SK-MEL-5 (cell line): ENCODE results near the gene MAX. TPM values are rescaled to one million over a fixed set of nuclear protein-coding genes. Genes with fewer than 3 reads are reported as not detected.
"Not testable (repeated sequence)": the region's sequence is repeated elsewhere in the genome, so short reads cannot be mapped to it uniquely, and the experiment has no call there.

Experiments used
- DNase-seq: peaks from one replicate; pipeline ENCODE4 v3.0.0-alpha.2; 2016; ENCODE audit warnings: low read depth, low spot score
- in situ Hi-C: cut with HindIII; loops from 2 replicates; pipeline ENCODE4 v1.10.0; 2016; ENCODE audit warnings: low sequenced_read_pairs, high pct_unique_total_duplicates, low pct_unique_long_range_greater_than_20kb
- total RNA-seq: library from RNA; depleted of rRNA; stranded (reverse); fragments of >200 nt; shearing (Covaris generic); gene quantifications from 2 replicates; pipeline ENCODE4 v1.2.3, GENCODE V29; 2014

MAX gene
- total RNA-seq, 1 experiment from 2014 or later: 73.3 TPM

DNA sequence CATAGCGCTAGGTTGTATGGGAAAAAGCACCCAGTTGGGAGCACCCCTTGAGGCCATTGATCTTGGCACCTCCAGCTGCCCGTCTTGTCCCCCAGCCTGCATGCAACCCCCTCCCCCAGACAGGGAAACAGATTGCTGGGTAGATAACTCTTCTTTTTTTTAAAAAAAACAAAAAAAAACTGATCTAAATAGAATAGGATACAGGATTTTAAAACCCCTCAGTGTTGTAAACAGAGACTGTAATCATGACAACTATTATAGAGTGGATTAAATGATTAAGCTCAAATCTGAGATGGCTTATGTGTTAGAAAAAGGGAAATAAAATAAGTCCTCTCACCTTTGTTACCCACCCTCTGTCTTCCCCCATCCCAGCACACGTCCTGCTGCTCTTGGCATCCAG lies 48.9 kb downstream of the MAX start:
- DNase-seq: no peak
- in situ Hi-C loops: no loop called here

GRCh38 chr14:65052832-65053231 lies 49.5 kb downstream of the MAX start:
- no peak for DNase-seq
- in situ Hi-C loops: no loop called here

GRCh38 chr14:65045709-65046108 lies 56.6 kb downstream of the MAX start:
- in situ Hi-C loops: no loop called here
- no peak for DNase-seq

- no peak for DNase-seq
- in situ Hi-C loops: no loop called here
Observed at GRCh38 chr14:65045006-65045405, 57.3 kb downstream of the MAX start.

GRCh38 chr14:65044596-65044959 lies 57.7 kb downstream of the MAX start:
- in situ Hi-C loops: no loop called here
- DNase-seq: no peak

GRCh38 chr14:65043893-65044595 lies 58.3 kb downstream of the MAX start:
- no peak for DNase-seq

DNA sequence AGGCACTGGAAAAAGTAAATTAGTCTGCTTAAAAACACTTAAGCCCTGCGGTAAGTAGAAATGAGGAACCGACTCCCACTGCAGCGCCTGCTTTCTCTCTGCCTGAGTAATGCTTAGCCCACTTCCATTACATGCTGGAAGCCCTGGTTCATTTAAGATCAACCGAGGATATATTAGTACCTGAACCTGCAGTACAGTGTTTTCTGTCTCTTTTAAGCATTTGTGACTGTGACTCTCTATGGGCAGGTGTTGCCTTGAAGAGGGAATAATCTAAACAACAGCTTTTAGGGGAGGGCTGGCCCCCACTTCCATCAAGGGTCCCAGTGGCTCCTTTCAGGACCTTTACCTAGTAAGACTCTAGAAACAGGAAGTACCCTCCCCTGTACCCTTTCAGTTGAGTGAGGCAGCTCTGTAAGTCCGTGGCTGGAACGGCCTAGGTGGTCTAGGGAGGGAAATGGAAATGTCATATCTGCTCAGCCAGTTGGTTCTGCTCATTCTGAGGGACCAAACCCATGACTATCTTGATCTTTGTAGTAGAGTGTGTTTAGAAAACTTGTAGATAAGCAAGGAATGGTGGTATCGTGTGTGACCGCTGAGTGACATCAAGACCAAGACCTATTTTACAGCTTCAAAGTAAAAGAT lies 59.5 kb downstream of the MAX start:
- no peak for DNase-seq
- in situ Hi-C loops: no loop called here

More at GRCh38 chr14:65043893-65044595, 58.3 kb downstream of the MAX start:
- in situ Hi-C loops: no loop called here

DNA sequence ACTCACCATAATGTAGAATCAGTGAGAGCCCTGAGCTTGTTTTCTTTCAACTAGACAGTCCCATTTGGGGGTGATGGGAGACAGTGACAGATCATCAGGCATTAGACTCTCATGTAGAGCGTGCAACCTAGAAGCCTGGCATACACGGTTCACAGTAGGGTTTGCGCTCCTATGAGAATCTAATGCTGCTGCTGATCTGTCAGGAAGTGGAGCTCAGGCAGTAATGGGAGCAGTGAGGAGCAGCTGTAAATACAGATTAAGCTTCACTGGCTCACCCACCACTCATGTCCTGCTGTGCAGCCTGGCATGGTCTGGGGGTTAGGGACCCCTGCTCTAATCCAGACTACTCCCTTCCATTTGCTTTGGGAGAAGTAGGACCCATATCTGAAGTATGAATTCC lies 60.0 kb downstream of the MAX start:
- no peak for DNase-seq
- in situ Hi-C loops: no loop called here

DNA sequence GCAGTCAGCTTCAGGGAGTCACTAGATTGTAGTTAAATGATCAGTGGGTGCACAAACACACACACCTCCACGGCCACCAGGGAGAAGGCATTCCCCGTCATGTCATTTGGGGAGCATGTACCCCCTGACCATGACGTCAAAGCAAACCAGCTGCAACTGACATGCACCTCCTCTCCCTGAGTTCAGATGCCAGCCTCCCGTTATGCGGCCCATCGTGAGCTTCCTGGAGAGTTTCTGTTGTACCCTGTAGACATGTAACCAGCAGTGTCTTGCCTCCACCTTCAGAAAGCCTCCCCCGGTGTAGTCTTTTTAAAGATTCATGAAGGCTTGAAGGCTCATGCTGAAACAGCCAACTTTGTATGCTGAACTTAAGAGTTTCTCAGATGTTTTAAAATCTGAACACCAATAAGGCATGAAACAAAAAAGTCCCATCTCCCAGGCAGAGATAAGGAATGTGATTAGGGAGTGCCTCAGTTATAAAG lies 60.8 kb downstream of the MAX start:
- in situ Hi-C loops: no loop called here

GRCh38 chr14:65040666-65041433 lies 61.5 kb downstream of the MAX start:
- in situ Hi-C loops: no loop called here
- DNase-seq: no peak

More for the DNA sequence above, 60.8 kb downstream of the MAX start:
- no peak for DNase-seq

GRCh38 chr14:65038966-65039365 lies 63.4 kb downstream of the MAX start:
- in situ Hi-C loops: no loop called here
- no peak for DNase-seq

GRCh38 chr14:65035049-65035448 lies 67.3 kb downstream of the MAX start:
- in situ Hi-C loops: no loop called here
- DNase-seq: no peak

DNA sequence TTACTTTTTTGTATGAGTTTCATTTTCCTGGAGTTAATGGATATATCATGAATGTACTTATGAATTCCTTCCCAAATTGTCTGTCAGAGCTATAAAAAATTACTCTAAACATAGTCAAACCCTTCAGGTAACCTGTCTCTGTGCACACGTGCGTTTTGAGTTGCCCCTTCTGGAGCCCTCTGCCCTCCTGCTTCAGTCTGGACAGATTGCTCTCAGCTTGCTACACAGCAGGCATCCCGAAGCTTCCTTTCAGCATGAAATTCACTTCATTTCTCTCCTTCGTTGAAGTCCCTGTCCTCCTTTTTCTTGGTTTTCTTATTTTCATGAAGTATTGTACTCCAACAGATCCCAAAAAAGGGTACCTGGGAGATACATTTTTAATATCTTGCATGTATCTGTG lies 68.3 kb downstream of the MAX start:
- DNase-seq: no peak
- in situ Hi-C loops: no loop called here

DNA sequence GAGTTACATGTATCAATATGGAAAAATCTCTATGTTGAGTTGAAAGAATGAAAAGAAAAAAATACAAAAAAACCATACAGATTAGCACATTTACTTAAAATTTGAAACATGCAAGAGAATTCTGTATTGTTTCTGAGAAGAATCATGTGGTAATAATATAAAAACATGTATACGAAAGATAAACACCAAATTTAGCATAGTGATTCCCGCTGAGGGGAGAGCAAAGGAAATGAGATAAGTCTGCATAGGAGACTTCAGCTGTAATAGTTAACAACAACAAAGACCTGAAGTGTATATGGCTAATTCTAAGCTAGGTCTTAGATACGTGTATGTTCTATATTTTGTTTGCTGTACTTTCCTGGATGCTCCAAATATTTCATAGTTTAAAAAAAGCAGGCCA lies 69.1 kb downstream of the MAX start:
- DNase-seq: no peak
- in situ Hi-C loops: no loop called here

- DNase-seq: no peak
- in situ Hi-C loops: no loop called here
Observed at GRCh38 chr14:65032319-65032718, 70.0 kb downstream of the MAX start.

DNA sequence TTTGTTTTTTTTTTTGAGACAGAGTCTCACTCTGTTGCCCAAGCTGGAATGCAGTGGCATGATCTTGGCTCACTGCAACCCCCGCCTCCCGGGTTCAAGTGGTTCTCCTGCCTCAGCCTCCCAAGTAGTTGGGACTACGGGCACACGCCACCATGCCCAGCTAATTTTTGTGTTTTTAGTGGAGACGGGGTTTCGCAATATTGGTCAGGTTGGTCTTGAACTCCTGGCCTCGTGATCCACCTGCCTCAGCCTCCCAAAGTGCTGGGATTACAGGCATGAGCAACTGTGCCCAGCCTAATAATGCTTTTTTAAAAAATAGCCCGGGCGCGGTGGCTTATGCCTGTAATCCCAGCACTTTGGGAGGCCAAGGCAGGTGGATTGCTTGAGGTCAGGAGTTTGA lies 71.0 kb downstream of the MAX start:
- in situ Hi-C loops, DNase-seq: not testable (repeated sequence)

GRCh38 chr14:65028937-65029336 lies 73.4 kb downstream of the MAX start:
- in situ Hi-C loops: no loop called here
- DNase-seq: no peak

DNA sequence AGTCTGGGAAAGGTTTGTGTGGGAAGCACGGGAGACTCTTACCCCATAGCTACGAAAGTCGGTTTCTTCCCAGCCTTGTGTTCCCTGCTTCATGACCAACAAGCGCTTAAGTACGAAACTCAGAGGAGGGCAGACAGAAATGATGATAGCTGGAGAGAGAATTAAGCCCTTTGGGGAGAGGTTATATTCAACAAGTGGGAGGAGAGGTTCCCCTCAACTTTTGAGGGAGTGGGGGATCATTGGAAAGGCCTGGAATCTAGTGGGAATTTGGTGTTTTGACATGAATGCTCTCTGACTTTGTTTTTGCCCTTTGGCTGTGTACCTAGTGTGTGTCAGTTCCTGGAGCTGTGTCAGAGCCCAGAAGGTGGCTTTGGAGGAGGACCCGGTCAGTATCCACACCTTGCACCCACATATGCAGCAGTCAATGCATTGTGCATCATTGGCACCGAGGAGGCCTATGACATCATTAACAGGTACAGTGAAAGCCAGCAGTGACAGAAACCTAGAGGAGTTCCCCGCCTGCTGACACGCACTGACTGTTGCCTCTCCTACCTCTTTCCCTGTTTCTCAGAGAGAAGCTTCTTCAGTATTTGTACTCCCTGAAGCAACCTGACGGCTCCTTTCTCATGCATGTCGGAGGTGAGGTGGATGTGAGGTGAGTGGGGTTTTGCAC lies 75.1 kb downstream of the MAX start:
- DNase-seq: no peak
- in situ Hi-C loops: no loop called here
